HepG2 (cell line): Measurements from ENCODE around the gene XXYLT1. TPM values are rescaled to one million over a fixed set of nuclear protein-coding genes. Genes with fewer than 3 reads are reported as not detected.

Experiments
- ATAC-seq: fragments of 200-7000 bp; cut with Tn5 transposase; 3 replicates; pipeline ENCODE4 v1.9.1; 2020; ENCODE audit warnings: mild to moderate bottlenecking, moderate library complexity
- BruUV-seq: library from RNA; stranded (reverse); fragments of 400-500 nt; replicated peaks from 2 replicates; lab custom pipeline; 2021; lab: Mats Ljungman, UMichigan
- CTCF ChIA-PET: fragments of 300-600 bp; formaldehyde crosslinking; extraction: SDS; loops from one replicate; lab custom pipeline; 2021; ENCODE audit warnings: low total read pairs, inconsistent platforms, low intra/inter-chr PET ratio; lab: Yijun Ruan, JAX
- POLR2A ChIA-PET: fragments of 350-600 bp; sonication (Branson Sonifier 250); formaldehyde crosslinking; loops from one replicate; lab custom pipeline; 2020; ENCODE audit warnings: antibody characterized with exemption, inconsistent platforms; lab: Yijun Ruan, JAX
- DNase-seq: peaks from one replicate; pipeline ENCODE4 v3.0.0-alpha.2; 2015; ENCODE audit warnings: low spot score
- FAIRE-seq: peaks from 3 replicates; lab custom pipeline; 2011; peaks lifted over from hg19 to GRCh38; lab: Jason Lieb, UNC
- H2AFZ ChIP-seq: one replicate; pipeline ENCODE4 v1.6.1; 2011; ENCODE audit warnings: low read length, inconsistent platforms
- H3K27ac ChIP-seq: fragments of 300-600 bp; 3 replicates; pipeline ENCODE4 v1.8.0; 2011; ENCODE audit warnings: mixed run types, mild to moderate bottlenecking, mixed read lengths, low read length, inconsistent platforms; ENCODE audit not compliant: insufficient read depth; ENCODE audit errors: extremely low read length
- H3K27me3 ChIP-seq, 2 experiments: fragments of 200-600 bp in 1 of 2; 2 replicates in 1 of 2; 3 replicates in 1 of 2; pipeline versions ENCODE4 v1.6.0 to v1.8.0; 2011; ENCODE audit warnings: low read length in 2 of 2, mild to moderate bottlenecking in 2 of 2, moderate library complexity in 2 of 2, inconsistent platforms in 1 of 2; ENCODE audit not compliant: insufficient read depth in 2 of 2, control insufficient read depth in 1 of 2
- H3K36me3 ChIP-seq, 2 experiments: fragments of 200-600 bp in 1 of 2; replicated peaks in 1 of 2; 2 replicates in 1 of 2; 3 replicates in 1 of 2; pipeline versions ENCODE4 v1.5.1 to v1.8.0; 2011; ENCODE audit warnings: low read length in 2 of 2, inconsistent platforms in 1 of 2; ENCODE audit not compliant: insufficient read depth in 2 of 2, control insufficient read depth in 1 of 2
- H3K4me1 ChIP-seq: 2 replicates; pipeline ENCODE4 v1.5.1; 2012; ENCODE audit warnings: low read length, inconsistent platforms; ENCODE audit not compliant: insufficient read depth
- H3K4me2 ChIP-seq: 2 replicates; pipeline ENCODE4 v1.6.0; 2011; ENCODE audit warnings: low read depth, low read length, inconsistent platforms
- H3K4me3 ChIP-seq, 3 experiments: fragments of 200-600 bp in 1 of 3; sonication (generic), shearing (Covaris generic) in 1 of 3; replicated peaks in 1 of 3; 2 replicates each; pipeline ENCODE4 v1.5.1; 2011 to 2016; ENCODE audit warnings: low read length in 3 of 3, inconsistent platforms in 2 of 3, low read depth in 2 of 3, mild to moderate bottlenecking in 2 of 3, control low read depth in 1 of 3, mixed read lengths in 1 of 3; ENCODE audit not compliant: insufficient read depth in 1 of 3
- H3K79me2 ChIP-seq: one replicate; pipeline ENCODE4 v1.6.1; 2011; ENCODE audit warnings: low read length, inconsistent platforms; ENCODE audit not compliant: insufficient read depth
- H3K9ac ChIP-seq: 2 replicates; pipeline ENCODE4 v1.6.0; 2011; ENCODE audit warnings: mild to moderate bottlenecking, low read depth, low read length, inconsistent platforms; ENCODE audit not compliant: insufficient read depth
- H3K9me3 ChIP-seq: 2 replicates; pipeline ENCODE4 v1.5.1; 2012; ENCODE audit warnings: mild to moderate bottlenecking, low read length
- H4K20me1 ChIP-seq: 2 replicates; pipeline ENCODE4 v1.6.0; 2011; ENCODE audit warnings: inconsistent platforms, mild to moderate bottlenecking, low read length, moderate library complexity; ENCODE audit not compliant: insufficient read depth
- ATF7 ChIP-seq, 2 experiments: fragments of 450-650 bp in 1 of 2; sonication (generic) in 1 of 2; formaldehyde crosslinking in 1 of 2; IDR thresholded peaks; 2 replicates each; pipeline versions ENCODE4 v1.4.0 to v1.6.1; 2016 to 2020; ENCODE audit warnings: antibody characterized with exemption in 1 of 2, mild to moderate bottlenecking in 1 of 2, missing genetic modification reagents in 1 of 2
- FOXK2 ChIP-seq: fragments of 450-650 bp; IDR thresholded peaks from 2 replicates; pipeline ENCODE4 v1.6.1; 2016
- JDP2 ChIP-seq: sonication (generic); formaldehyde crosslinking; IDR thresholded peaks from 2 replicates; pipeline ENCODE4 v1.8.1; 2022; ENCODE audit warnings: missing genetic modification reagents, borderline replicate concordance
- KDM5A ChIP-seq: fragments of 200-600 bp; sonication (generic); IDR thresholded peaks from 2 replicates; pipeline ENCODE4 v1.7.0; 2018; ENCODE audit warnings: antibody characterized with exemption, mild to moderate bottlenecking, low read length, borderline replicate concordance
- RFX3 ChIP-seq: IDR thresholded peaks from 2 replicates; pipeline ENCODE4 v1.6.1; 2016; ENCODE audit warnings: missing biosample characterization, missing genetic modification reagents
- TSC22D2 ChIP-seq: sonication (generic); formaldehyde crosslinking; IDR thresholded peaks from 2 replicates; pipeline ENCODE4 v1.5.1; 2020; ENCODE audit warnings: missing genetic modification reagents, mild to moderate bottlenecking, borderline replicate concordance
- ZBTB33 ChIP-seq: sonication (generic); formaldehyde crosslinking; IDR thresholded peaks from 2 replicates; pipeline ENCODE4 v1.4.0; 2020; ENCODE audit warnings: missing genetic modification reagents
- ZBTB38 ChIP-seq: sonication (generic); formaldehyde crosslinking; IDR thresholded peaks from 2 replicates; pipeline ENCODE4 v1.5.1; 2020; ENCODE audit warnings: mild to moderate bottlenecking, missing genetic modification reagents
- ZFP36L2 ChIP-seq: sonication (generic); formaldehyde crosslinking; IDR thresholded peaks from 2 replicates; pipeline ENCODE4 v1.4.0; 2020; ENCODE audit warnings: missing genetic modification reagents
- ZNF44 ChIP-seq: sonication (generic); formaldehyde crosslinking; IDR thresholded peaks from 2 replicates; pipeline ENCODE4 v1.5.1; 2020; ENCODE audit warnings: mild to moderate bottlenecking, missing genetic modification reagents
- ZNF556 ChIP-seq: sonication (generic); formaldehyde crosslinking; IDR thresholded peaks from 2 replicates; pipeline ENCODE4 v1.4.0; 2020; ENCODE audit warnings: mild to moderate bottlenecking, missing genetic modification reagents, borderline replicate concordance
- ZNF644 ChIP-seq: IDR thresholded peaks from 2 replicates; pipeline ENCODE4 v1.6.1; 2016; ENCODE audit warnings: low read depth
- ZNF687 ChIP-seq: sonication (generic); formaldehyde crosslinking; IDR thresholded peaks from 2 replicates; pipeline ENCODE4 v1.5.1; 2020; ENCODE audit warnings: mild to moderate bottlenecking, missing genetic modification reagents, moderate library complexity
- WGBS: methylation state at CpG from one replicate; pipeline ENCODE4 v1.1.6; 2017; ENCODE audit warnings: low lambda C conversion rate; 5-methylcytosine and 5-hydroxymethylcytosine counted together
- in situ Hi-C: cut with HindIII; loops from 2 replicates; pipeline ENCODE4 v1.10.0; 2017; ENCODE audit warnings: low pct_unique_long_range_greater_than_20kb; ENCODE audit not compliant: extremely low pct_ligation_motif_present
- intact Hi-C: fragments of 100-400 bp; cut with micrococcal nuclease; formaldehyde crosslinking; loops from one replicate; pipeline ENCODE4 v1.10.0; 2022; ENCODE audit not compliant: unreplicated experiment
- polyA plus RNA-seq, 8 experiments: library from polyadenylated mRNA; depleted of rRNA in 3 of 8; stranded (reverse) in 7 of 8; unstranded in 1 of 8; fragments of >200 nt; fragmentation: Illumina TruSeq in 4 of 8; extraction: Trizol in 4 of 8; gene quantifications; 2 replicates each; pipeline versions ENCODE4 v1.2.1 to v1.2.3, GENCODE V29; 2011 to 2016; ENCODE audit warnings: low read depth in 4 of 8, missing spikeins in 1 of 8, mixed read lengths in 1 of 8; ENCODE audit not compliant: insufficient read depth in 1 of 8
- total RNA-seq, 5 experiments: library from RNA; depleted of rRNA; stranded (reverse); fragments of >200 nt; fragmentation: Illumina TruSeq; extraction: Trizol; gene quantifications; 2 replicates each; pipeline ENCODE4 v1.2.3, GENCODE V29; 2016; ENCODE audit warnings: low read depth in 1 of 5

XXYLT1 gene
- total and polyA plus RNA-seq, 2 of the 13 experiments (the other 11 are each of a cell fraction or from before 2014, with no cell fraction given) = 17.7 to 19.0 TPM

GRCh38 chr3:195170496-195170895 is 100.5 kb downstream of the XXYLT1 start (continued):
- TF ChIP-seq JDP2 (CRISPR knock-in tag) (no peak), ATF7 (IDR thresholded peaks at IDR 0.05) (no peak), ATF7 (CRISPR knock-in tag; IDR thresholded peaks at IDR 0.05) (no peak), ZNF556 (CRISPR knock-in tag) (no peak), TSC22D2 (no peak), RFX3 (no peak), ZNF44 (no peak)

GRCh38 chr3:195169011-195169649 is 101.8 kb downstream of the XXYLT1 start:
- H4K20me1 ChIP-seq = no peaks in the 10 kb centered on the region
- no peak for DNase-seq
- no peak overlapping the region for H2AFZ ChIP-seq
- H3K9ac ChIP-seq = no peak overlapping the region
- no peaks in the 10 kb centered on the region for H3K79me2 ChIP-seq
- H3K36me3 ChIP-seq = no peaks in the 10 kb centered on the region
- peaks cover 53% of the 10 kb centered on the region for H3K4me1 ChIP-seq
- FAIRE-seq = no peak
- in situ Hi-C loops = no loop called here
- no peaks in the 10 kb centered on the region for H3K9me3 ChIP-seq
- no peak overlapping the region for H3K4me2 ChIP-seq
- BruUV-seq = no TSS peak
- CTCF ChIA-PET = no interaction called here
- 96% methylated on average over 6 of the region's 23 CpGs for WGBS
- POLR2A ChIA-PET = no interaction called here
- H3K27ac ChIP-seq = peak overlapping the region; percentile 61
- no peaks in the 10 kb centered on the region for H3K27me3 ChIP-seq
- H3K4me3 ChIP-seq = no peak overlapping the region
- intact Hi-C loops = loop anchor here (5.0 kb wide), 1 partner anchor 487 kb away; no protein-coding TSS in a partner anchor
- no peak for ATAC-seq
- TF ChIP-seq ZNF687 (peak; percentile 31; the same call in 1 of the 2 replicates), ZFP36L2 (CRISPR knock-in tag) (no peak), ZBTB33 (CRISPR knock-in tag) (peak; percentile 64; the same call in 1 of the 2 replicates), ZBTB38 (CRISPR knock-in tag) (peak; percentile 79; the same call in 1 of the 2 replicates), FOXK2 (no peak), ZNF644 (CRISPR knock-in tag) (no peak), KDM5A (no peak)
